Measurements from ENCODE around the gene INPP1.

- TF ChIP-seq CTCF (IDR thresholded peaks at IDR 0.05), result no peak
- no peak for TF ChIP-seq POLR2A (IDR thresholded peaks at IDR 0.05)
Observed at GRCh38 chr2:190412966-190413365, 69.6 kb downstream of the INPP1 start.

All from right lobe of liver (tissue), 4 donors.